MM.1S (cell line): ENCODE data around the gene LGALS8.

Experiments used
- CTCF ChIP-seq: fragments of 300-600 bp; sonication (generic); IDR thresholded peaks from 2 replicates; pipeline ENCODE4 v1.5.1; 2016; ENCODE audit warnings: antibody characterized with exemption, low read length, mixed read lengths
- EZH2 ChIP-seq: fragments of 300-600 bp; sonication (generic); optimal IDR thresholded peaks from 2 replicates; pipeline ENCODE3; 2017; ENCODE audit warnings: low read depth, mild to moderate bottlenecking, antibody characterized with exemption, low read length, mixed read lengths

- TF ChIP-seq CTCF (no peak), EZH2 (no peak)
Measured at GRCh38 chr1:236480758-236481436, 42.9 kb upstream of the LGALS8 start.
